Upper lobe of left lung (tissue), 6 donors: Measurements from ENCODE around the gene UCK2. TPM values are rescaled to one million over a fixed set of nuclear protein-coding genes. Genes with fewer than 3 reads are reported as not detected.
A peak's percentile ranks its signal among the peaks of the same experiment; 100 is the strongest.

ENCODE experiments used
- ATAC-seq, 2 donors: fragments of 200-7000 bp; cut with Tn5 transposase; one replicate each; pipeline ENCODE4 v1.9.1; 2022; ENCODE audit warnings: mild to moderate bottlenecking in 2 of 2, moderate library complexity in 2 of 2; ENCODE audit not compliant: low FRiP score in 2 of 2
- DNase-seq, 2 donors: peaks; one replicate each; pipeline ENCODE4 v3.0.0-alpha.2; 2019 to 2020
- H3K27ac ChIP-seq, 4 donors: fragments of 200-600 bp; sonication (generic); one replicate each; pipeline ENCODE4 v1.5.1; 2016 to 2019
- H3K27me3 ChIP-seq, 4 donors: fragments of 200-600 bp; sonication (generic); one replicate each; pipeline ENCODE4 v1.5.1; 2017 to 2019
- H3K36me3 ChIP-seq, 4 donors: fragments of 200-600 bp; sonication (generic); one replicate each; pipeline ENCODE4 v1.5.1; 2016 to 2019
- H3K4me1 ChIP-seq, 4 donors: fragments of 200-600 bp; sonication (generic); one replicate each; pipeline ENCODE4 v1.5.1; 2018 to 2019
- H3K4me3 ChIP-seq, 4 donors: fragments of 200-600 bp; sonication (generic); one replicate each; pipeline ENCODE4 v1.5.1; 2017 to 2019; ENCODE audit warnings: mild to moderate bottlenecking in 2 of 4, moderate library complexity in 1 of 4
- H3K9me3 ChIP-seq, 4 donors: fragments of 200-600 bp; sonication (generic); one replicate each; pipeline ENCODE4 v1.5.1; 2018 to 2019
- EP300 ChIP-seq, 4 donors: sonication (generic); formaldehyde crosslinking; IDR thresholded peaks; one replicate each; pipeline ENCODE4 v1.5.1; 2017; ENCODE audit warnings: antibody characterized with exemption in 4 of 4, control low read depth in 2 of 4
- POLR2A ChIP-seq, 4 donors: fragments of 450-650 bp; IDR thresholded peaks; one replicate each; pipeline ENCODE4 v1.5.1; 2016 to 2017; ENCODE audit warnings: antibody characterized with exemption in 4 of 4, mild to moderate bottlenecking in 2 of 4
- POLR2AphosphoS5 ChIP-seq, 2 donors: sonication (generic); formaldehyde crosslinking; IDR thresholded peaks; one replicate each; pipeline ENCODE4 v1.5.1; 2017; ENCODE audit warnings: antibody characterized with exemption in 2 of 2
- WGBS, 2 donors: methylation state at CpG; one replicate each; pipeline ENCODE4 v1.1.5; 2017 to 2018; 5-methylcytosine and 5-hydroxymethylcytosine counted together
- total RNA-seq, 6 donors: library from RNA; depleted of rRNA in 4 of 6; stranded (reverse); fragments of >200 nt in 4 of 6; gene quantifications; one replicate each; pipeline versions ENCODE4 v1.1.0 to v1.2.1, GENCODE V29; 2016 to 2021
- TF ChIP-seq, protein P1 (sequence below), 6 experiments: fragments of 450-650 bp in 4 of 6; fragments of 200-600 bp in 2 of 6; sonication (generic) in 2 of 6; IDR thresholded peaks; one replicate each; pipeline ENCODE4 v1.5.1; 2016 to 2019; ENCODE audit warnings: antibody characterized with exemption in 6 of 6
- donor health status: DM: no; HTN: no; CAD: no; lungs with moderate emphysema.
- donor health status: DM: no; HTN: yes; CAD: no; lungs with severe emphysema.

The UCK2 gene
- total RNA-seq, 6 donors from 2014 or later = 7.5 to 17.9 (median 9.7) TPM

DNA sequence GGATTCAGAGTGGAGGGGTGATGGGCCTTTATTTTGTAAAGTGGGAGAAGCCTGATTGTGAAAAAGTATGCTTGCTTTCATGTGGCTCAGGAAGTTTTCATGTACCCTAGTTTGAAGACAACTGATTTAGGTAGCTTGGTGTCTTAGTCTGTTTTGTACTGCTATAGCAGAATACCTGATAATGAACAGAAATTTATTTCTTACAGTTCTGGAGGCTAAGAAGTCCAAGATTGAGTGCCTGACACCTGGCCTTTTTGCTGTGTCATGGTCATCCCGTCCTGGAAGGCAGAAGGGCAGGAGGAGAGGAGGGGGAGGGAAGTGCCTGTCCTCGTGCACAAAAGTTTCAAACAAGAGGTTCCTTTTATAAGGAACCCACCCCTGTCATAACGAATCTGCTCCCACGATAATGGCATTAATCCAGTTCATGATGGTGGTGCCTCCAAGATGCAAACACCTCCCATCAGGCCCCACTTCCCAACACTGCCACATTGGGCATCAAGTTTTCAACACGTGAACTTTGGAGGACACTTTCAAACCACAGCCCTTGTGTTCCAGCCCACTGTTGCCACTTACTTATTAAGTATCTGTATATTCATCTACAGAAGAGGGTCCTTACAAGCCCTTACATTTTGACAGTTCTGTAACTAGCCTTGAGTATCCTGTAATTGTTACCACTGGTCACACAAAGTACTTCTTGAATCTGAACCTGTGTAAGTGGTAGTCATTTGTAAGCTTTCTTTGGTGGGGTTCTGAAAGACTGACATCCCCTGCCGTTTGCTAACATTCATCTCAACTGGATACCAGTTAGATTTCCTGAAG lies 9.5 kb downstream of the UCK2 start:
- ATAC-seq (peak in 1 of 2 donors; percentile 64), DNase-seq (peak in 1 of 2 donors; percentile 34)
- Histone ChIP-seq H3K27me3 (no peaks in the 10 kb centered on the region), H3K4me3 (no peak overlapping the region), H3K27ac (no peak overlapping the region), H3K4me1 (peaks cover 0 to 23% (median 6%) of the 10 kb centered on the region in 4 donors), H3K36me3 (no peaks in the 10 kb centered on the region), H3K9me3 (no peaks in the 10 kb centered on the region)
- WGBS, 2 donors = 48 to 56% methylated on average over 6 of the region's 6 CpGs
- TF ChIP-seq POLR2AphosphoS5 (IDR thresholded peaks at IDR 0.05) (peak in 1 of 2 donors; percentile 26), EP300 (IDR thresholded peaks at IDR 0.05) (peak in 1 of 4 donors; percentile 33), POLR2A (IDR thresholded peaks at IDR 0.05) (no peak)

- Histone ChIP-seq H3K4me3 (no peak overlapping the region), H3K9me3 (no peaks in the 10 kb centered on the region), H3K4me1 (peaks cover 7 to 30% (median 15%) of the 10 kb centered on the region in 4 donors), H3K27me3 (no peaks in the 10 kb centered on the region), H3K36me3 (no peaks in the 10 kb centered on the region), H3K27ac (no peak overlapping the region)
- no peak for TF ChIP-seq POLR2A (IDR thresholded peaks at IDR 0.05)
- TF ChIP-seq POLR2AphosphoS5 (IDR thresholded peaks at IDR 0.05) = no peak
- no peak for TF ChIP-seq EP300 (IDR thresholded peaks at IDR 0.05)
- ATAC-seq (no peak), DNase-seq (no peak)
- 58 to 59% methylated on average over 6 of the region's 6 CpGs for WGBS, 2 donors
These were observed 10.5 kb downstream of the UCK2 start for GRCh38 chr1:165837838-165838364.

DNA sequence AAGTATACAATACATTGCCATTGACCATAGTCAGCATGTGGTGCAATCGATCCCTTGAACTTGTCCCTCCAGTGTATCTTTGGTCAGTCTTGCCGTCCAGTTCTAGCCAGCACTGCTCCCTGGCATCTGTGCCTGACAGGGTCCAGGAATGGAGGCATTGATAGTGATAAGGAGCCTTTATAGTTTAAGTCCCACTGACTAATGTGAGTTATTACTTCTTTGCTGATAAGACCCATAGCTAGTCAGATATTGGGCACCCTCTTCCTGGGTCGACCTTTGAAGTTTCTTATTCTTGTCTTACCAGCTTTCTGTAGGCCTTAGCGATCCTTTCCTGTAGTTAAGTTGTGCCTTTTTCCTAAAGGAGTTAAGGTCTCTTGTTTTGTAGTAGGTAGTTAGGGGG lies 13.0 kb downstream of the UCK2 start:
- ATAC-seq (no peak), DNase-seq (no peak)
- TF ChIP-seq POLR2A (IDR thresholded peaks at IDR 0.05) = no peak
- no peak for TF ChIP-seq EP300 (IDR thresholded peaks at IDR 0.05)
- no peak for TF ChIP-seq POLR2AphosphoS5 (IDR thresholded peaks at IDR 0.05)
- TF ChIP-seq, protein P1, sequence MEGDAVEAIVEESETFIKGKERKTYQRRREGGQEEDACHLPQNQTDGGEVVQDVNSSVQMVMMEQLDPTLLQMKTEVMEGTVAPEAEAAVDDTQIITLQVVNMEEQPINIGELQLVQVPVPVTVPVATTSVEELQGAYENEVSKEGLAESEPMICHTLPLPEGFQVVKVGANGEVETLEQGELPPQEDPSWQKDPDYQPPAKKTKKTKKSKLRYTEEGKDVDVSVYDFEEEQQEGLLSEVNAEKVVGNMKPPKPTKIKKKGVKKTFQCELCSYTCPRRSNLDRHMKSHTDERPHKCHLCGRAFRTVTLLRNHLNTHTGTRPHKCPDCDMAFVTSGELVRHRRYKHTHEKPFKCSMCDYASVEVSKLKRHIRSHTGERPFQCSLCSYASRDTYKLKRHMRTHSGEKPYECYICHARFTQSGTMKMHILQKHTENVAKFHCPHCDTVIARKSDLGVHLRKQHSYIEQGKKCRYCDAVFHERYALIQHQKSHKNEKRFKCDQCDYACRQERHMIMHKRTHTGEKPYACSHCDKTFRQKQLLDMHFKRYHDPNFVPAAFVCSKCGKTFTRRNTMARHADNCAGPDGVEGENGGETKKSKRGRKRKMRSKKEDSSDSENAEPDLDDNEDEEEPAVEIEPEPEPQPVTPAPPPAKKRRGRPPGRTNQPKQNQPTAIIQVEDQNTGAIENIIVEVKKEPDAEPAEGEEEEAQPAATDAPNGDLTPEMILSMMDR (IDR thresholded peaks at IDR 0.05) = no peak
- 85 to 91% methylated on average over 4 of the region's 4 CpGs for WGBS, 2 donors
- H3K4me3 ChIP-seq = no peak overlapping the region
- H3K27ac ChIP-seq = no peak overlapping the region
- H3K9me3 ChIP-seq = no peaks in the 10 kb centered on the region
- no peaks in the 10 kb centered on the region for H3K27me3 ChIP-seq
- H3K4me1 ChIP-seq = peaks cover 10 to 32% (median 19%) of the 10 kb centered on the region in 4 donors
- H3K36me3 ChIP-seq = no peaks in the 10 kb centered on the region

DNA sequence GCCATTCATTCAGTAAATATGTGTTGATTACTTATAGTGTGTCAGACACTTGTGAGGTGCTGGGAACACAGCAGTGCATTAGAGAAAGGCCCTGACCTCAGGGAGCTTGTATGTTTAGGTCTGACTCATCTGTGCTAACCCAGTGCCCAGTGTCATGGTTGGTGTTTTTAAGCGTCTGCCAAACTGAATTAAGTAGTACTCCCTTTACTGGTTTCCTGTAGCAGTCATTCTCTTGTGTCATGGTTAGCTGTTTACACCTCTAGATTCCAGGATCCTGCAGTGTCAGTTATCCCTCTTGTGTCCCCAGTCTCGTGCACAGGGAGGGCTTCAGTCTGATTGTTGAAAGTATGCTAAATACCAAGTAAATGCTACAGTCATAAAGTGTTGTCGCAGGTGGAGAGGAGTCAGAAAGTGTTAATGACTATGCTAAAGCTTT lies 14.2 kb downstream of the UCK2 start:
- WGBS, 2 donors = 91 to 93% methylated on average over 3 of the region's 3 CpGs
- no peak for DNase-seq
- TF ChIP-seq POLR2A (IDR thresholded peaks at IDR 0.05) (no peak), POLR2AphosphoS5 (IDR thresholded peaks at IDR 0.05) (no peak)
- H3K36me3 ChIP-seq = no peaks in the 10 kb centered on the region
- peaks cover 10 to 30% (median 19%) of the 10 kb centered on the region in 4 donors for H3K4me1 ChIP-seq
- ATAC-seq = no peak
- H3K4me3 ChIP-seq = no peak overlapping the region
- no peaks in the 10 kb centered on the region for H3K27me3 ChIP-seq
- H3K27ac ChIP-seq = no peak overlapping the region
- H3K9me3 ChIP-seq = no peaks in the 10 kb centered on the region

DNA sequence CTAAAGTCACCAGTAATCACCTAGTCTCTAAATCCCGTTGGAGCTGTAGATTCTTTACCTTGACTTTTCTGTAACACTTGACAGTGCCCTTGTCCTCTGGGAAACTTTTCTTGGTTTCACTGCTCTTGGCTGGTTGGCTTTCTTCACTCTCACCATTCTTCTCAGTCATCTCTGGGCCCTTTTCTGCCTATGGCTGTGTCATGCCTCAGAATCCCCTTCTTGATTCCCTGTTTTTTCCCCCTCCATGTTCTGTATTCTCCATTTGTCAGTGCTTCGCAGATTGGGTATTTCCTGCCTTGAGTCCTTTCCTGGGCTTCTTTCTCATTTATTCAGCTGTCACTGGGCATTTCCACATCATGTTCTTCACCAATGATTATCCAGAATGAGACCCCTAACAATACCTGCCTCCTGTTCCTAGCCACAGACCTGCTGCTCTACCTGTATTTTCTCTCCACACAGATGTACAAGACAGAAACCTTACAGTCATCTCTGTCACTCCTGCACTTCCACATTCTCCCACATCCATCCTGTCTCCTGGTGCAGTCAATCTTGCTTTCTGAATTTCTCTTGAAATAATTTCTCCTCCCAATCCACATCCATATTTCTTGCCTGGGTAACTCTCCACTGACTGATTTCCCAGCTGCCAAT lies 14.7 kb downstream of the UCK2 start:
- DNase-seq (no peak), ATAC-seq (no peak)
- Histone ChIP-seq H3K36me3 (no peaks in the 10 kb centered on the region), H3K9me3 (no peaks in the 10 kb centered on the region), H3K4me3 (no peak overlapping the region), H3K27me3 (no peaks in the 10 kb centered on the region), H3K27ac (no peak overlapping the region), H3K4me1 (peaks cover 10 to 24% (median 19%) of the 10 kb centered on the region in 4 donors)
- WGBS, 2 donors = 64 to 73% methylated on average over 2 of the region's 2 CpGs
- TF ChIP-seq, protein P1 (IDR thresholded peaks at IDR 0.05) = no peak
- TF ChIP-seq POLR2A (IDR thresholded peaks at IDR 0.05) = no peak
- no peak for TF ChIP-seq EP300 (IDR thresholded peaks at IDR 0.05)
- no peak for TF ChIP-seq POLR2AphosphoS5 (IDR thresholded peaks at IDR 0.05)

DNA sequence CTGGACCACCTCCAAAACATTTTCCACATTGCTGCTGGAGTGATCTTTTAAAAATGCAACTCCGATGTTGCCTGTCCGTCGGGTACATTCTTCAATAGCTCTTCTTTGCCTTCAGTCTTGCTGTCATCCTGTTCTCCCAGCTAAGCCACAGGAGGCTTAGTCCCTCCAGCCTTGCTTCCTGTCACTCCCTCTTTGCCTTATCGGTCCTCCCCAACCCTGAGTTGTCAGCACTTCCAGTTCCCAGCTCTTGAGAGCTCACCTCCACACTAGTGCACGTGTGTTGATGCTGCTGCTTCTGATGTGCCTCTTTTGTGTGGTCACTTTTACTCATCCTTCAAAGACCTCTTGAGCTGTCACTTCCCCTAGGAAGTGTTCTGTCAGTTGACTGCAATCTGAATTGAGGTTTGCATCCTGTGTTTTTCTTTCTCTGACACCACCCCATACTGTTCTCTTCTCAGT lies 15.3 kb downstream of the UCK2 start:
- H3K27me3 ChIP-seq = no peaks in the 10 kb centered on the region
- no peak overlapping the region for H3K27ac ChIP-seq
- no peaks in the 10 kb centered on the region for H3K9me3 ChIP-seq
- no peaks in the 10 kb centered on the region for H3K36me3 ChIP-seq
- TF ChIP-seq POLR2AphosphoS5 (IDR thresholded peaks at IDR 0.05) = no peak
- TF ChIP-seq EP300 (IDR thresholded peaks at IDR 0.05) = no peak
- TF ChIP-seq, protein P1 (IDR thresholded peaks at IDR 0.05) = no peak
- TF ChIP-seq POLR2A (IDR thresholded peaks at IDR 0.05) = no peak
- WGBS, 2 donors = 28 to 35% methylated on average over 5 of the region's 5 CpGs
- H3K4me3 ChIP-seq = no peak overlapping the region
- no peak for ATAC-seq
- H3K4me1 ChIP-seq = peaks cover 10 to 19% (median 17%) of the 10 kb centered on the region in 4 donors
- DNase-seq = no peak
